Measurements from ENCODE around the gene PKNOX2.

Gene PKNOX2

DNA sequence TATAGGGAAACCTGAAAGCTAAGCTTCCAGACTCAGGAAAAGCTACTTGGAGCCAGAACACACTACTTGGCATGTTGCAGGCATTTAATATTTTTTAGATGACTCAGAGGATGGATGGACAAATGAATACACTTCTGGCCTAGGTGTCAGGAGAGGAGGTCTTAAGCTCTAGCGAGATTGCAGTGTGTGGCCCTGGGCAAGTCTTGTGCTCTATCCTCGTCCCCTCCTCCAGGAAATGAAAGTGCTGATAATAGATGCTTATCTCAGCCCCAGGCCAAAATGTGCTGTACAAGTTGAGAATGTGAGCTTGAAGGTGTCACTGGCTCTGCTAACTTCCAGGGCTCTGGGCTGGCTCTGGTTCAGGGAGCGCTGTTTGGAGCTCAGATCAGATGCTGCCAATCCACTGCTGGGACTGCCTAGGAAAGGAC lies 136.3 kb downstream of the PKNOX2 start:
- Histone ChIP-seq H3K4me2 (ENCODE audit: low read length) (no peak overlapping the region), H3K79me2 (ENCODE audit: low read length) (no peaks in the 10 kb centered on the region), H3K9ac (ENCODE audit: low read length) (no peak overlapping the region), H3K4me3 (ENCODE audit: low read length) (no peak overlapping the region), H3K36me3 (replicated peaks; ENCODE audit: low read depth, low read length) (no peaks in the 10 kb centered on the region), H3K27ac (ENCODE audit: low read length) (no peak overlapping the region), H3K27me3 (ENCODE audit: low read depth, low read length) (peaks cover 18% of the 10 kb centered on the region), H3K4me1 (ENCODE audit: low read length) (no peaks in the 10 kb centered on the region), H3K9me3 (ENCODE audit: insufficient read depth, low read length) (no peaks in the 10 kb centered on the region), H2AFZ (ENCODE audit: low read depth, low read length) (no peak overlapping the region), H4K20me1 (ENCODE audit: insufficient read depth, low read length) (no peaks in the 10 kb centered on the region)
- TF ChIP-seq EZH2phosphoT487 (IDR thresholded peaks at IDR 0.05; ENCODE audit: low read depth): no peak
- TF ChIP-seq, protein P1, sequence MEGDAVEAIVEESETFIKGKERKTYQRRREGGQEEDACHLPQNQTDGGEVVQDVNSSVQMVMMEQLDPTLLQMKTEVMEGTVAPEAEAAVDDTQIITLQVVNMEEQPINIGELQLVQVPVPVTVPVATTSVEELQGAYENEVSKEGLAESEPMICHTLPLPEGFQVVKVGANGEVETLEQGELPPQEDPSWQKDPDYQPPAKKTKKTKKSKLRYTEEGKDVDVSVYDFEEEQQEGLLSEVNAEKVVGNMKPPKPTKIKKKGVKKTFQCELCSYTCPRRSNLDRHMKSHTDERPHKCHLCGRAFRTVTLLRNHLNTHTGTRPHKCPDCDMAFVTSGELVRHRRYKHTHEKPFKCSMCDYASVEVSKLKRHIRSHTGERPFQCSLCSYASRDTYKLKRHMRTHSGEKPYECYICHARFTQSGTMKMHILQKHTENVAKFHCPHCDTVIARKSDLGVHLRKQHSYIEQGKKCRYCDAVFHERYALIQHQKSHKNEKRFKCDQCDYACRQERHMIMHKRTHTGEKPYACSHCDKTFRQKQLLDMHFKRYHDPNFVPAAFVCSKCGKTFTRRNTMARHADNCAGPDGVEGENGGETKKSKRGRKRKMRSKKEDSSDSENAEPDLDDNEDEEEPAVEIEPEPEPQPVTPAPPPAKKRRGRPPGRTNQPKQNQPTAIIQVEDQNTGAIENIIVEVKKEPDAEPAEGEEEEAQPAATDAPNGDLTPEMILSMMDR (IDR thresholded peaks at IDR 0.05; ENCODE audit: low read depth, low read length): no peak

DNA sequence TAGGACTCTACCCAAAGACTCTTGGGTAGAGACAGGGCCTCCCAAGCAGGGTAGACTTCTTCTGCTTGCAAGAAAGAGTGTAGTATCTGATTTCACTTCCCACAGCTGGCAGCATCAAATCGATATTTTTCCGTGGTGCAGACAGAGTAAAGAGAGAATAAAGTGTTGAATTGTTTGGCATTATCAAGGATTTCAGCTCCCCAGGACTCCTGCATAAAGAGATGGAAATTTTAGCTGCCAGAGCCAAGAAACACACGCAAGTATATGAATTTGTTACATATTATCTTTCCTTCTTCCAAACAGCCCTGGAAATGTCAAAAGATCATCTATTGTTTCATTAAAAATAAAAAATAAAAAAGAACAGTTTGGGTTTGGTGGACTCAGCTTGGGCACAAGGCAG lies 136.8 kb downstream of the PKNOX2 start:
- no peaks in the 10 kb centered on the region for H4K20me1 ChIP-seq (ENCODE audit: insufficient read depth, low read length)
- no peaks in the 10 kb centered on the region for H3K4me1 ChIP-seq (ENCODE audit: low read length)
- H3K36me3 ChIP-seq (replicated peaks; ENCODE audit: low read depth, low read length): no peaks in the 10 kb centered on the region
- no peak overlapping the region for H3K27ac ChIP-seq (ENCODE audit: low read length)
- no peak overlapping the region for H3K4me3 ChIP-seq (ENCODE audit: low read length)
- TF ChIP-seq, protein P1 (IDR thresholded peaks at IDR 0.05; ENCODE audit: low read depth, low read length): no peak
- no peak for TF ChIP-seq EZH2phosphoT487 (IDR thresholded peaks at IDR 0.05; ENCODE audit: low read depth)
- H3K9ac ChIP-seq (ENCODE audit: low read length): no peak overlapping the region
- H3K9me3 ChIP-seq (ENCODE audit: insufficient read depth, low read length): no peaks in the 10 kb centered on the region
- H3K27me3 ChIP-seq (ENCODE audit: low read depth, low read length): peaks cover 15% of the 10 kb centered on the region; the same call in 1 of the 2 replicates
- H3K4me2 ChIP-seq (ENCODE audit: low read length): no peak overlapping the region
- H3K79me2 ChIP-seq (ENCODE audit: low read length): no peaks in the 10 kb centered on the region
- H2AFZ ChIP-seq (ENCODE audit: low read depth, low read length): no peak overlapping the region

DNA sequence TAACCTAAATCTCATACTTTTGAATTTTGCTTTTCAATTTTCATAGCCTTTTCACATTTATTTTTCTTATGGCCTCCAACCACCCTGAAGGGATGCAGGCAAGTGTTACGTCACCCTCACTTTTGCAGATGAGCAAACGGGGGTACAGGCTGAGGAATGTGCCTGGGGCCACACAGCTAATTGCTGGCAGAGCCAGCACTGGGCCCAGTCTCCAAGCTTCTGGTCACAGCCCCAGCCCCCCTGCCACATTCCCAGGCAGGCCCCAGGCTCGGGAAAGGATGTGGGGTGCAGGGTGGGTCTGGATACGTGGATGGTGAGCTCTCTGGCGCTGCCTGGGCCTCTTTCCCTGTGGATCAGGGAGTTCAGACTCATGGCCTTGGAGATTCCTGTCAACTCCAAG lies 138.6 kb downstream of the PKNOX2 start:
- Histone ChIP-seq H2AFZ (ENCODE audit: low read depth, low read length) (no peak overlapping the region), H3K9me3 (ENCODE audit: insufficient read depth, low read length) (no peaks in the 10 kb centered on the region), H3K4me1 (ENCODE audit: low read length) (no peaks in the 10 kb centered on the region), H3K36me3 (replicated peaks; ENCODE audit: low read depth, low read length) (no peaks in the 10 kb centered on the region), H3K27ac (ENCODE audit: low read length) (no peak overlapping the region), H3K4me2 (ENCODE audit: low read length) (no peak overlapping the region), H3K9ac (ENCODE audit: low read length) (no peak overlapping the region), H3K79me2 (ENCODE audit: low read length) (no peaks in the 10 kb centered on the region), H4K20me1 (ENCODE audit: insufficient read depth, low read length) (no peaks in the 10 kb centered on the region), H3K4me3 (ENCODE audit: low read length) (no peak overlapping the region), H3K27me3 (ENCODE audit: low read depth, low read length) (peaks cover 16% of the 10 kb centered on the region; the same call in 1 of the 2 replicates)
- TF ChIP-seq EZH2phosphoT487 (IDR thresholded peaks at IDR 0.05; ENCODE audit: low read depth): no peak
- TF ChIP-seq, protein P1 (IDR thresholded peaks at IDR 0.05; ENCODE audit: low read depth, low read length): no peak

DNA sequence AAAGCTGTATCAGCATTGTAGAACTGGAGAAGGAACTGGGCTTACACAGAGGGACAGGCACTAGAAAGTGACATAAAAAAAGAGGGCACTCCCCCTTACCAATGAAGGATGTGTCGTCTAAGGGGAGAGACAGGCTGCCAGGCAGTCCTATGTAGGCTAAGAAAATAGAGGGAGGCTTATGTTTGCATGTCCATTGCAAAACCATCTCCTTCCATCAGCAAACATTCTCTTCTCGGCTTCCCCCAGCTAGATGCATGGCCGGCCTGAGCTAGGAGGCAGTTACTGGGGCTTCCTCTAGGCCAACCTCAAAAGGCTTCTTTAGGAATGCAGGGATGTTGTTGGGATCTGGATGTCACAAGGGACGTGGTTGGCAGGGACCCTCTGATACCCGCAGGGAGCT lies 139.1 kb downstream of the PKNOX2 start:
- no peak overlapping the region for H3K4me2 ChIP-seq (ENCODE audit: low read length)
- no peaks in the 10 kb centered on the region for H3K4me1 ChIP-seq (ENCODE audit: low read length)
- H3K9ac ChIP-seq (ENCODE audit: low read length): no peak overlapping the region
- H4K20me1 ChIP-seq (ENCODE audit: insufficient read depth, low read length): no peaks in the 10 kb centered on the region
- H3K27ac ChIP-seq (ENCODE audit: low read length): no peak overlapping the region
- H3K4me3 ChIP-seq (ENCODE audit: low read length): no peak overlapping the region
- peaks cover 16% of the 10 kb centered on the region; the same call in 1 of the 2 replicates for H3K27me3 ChIP-seq (ENCODE audit: low read depth, low read length)
- H3K79me2 ChIP-seq (ENCODE audit: low read length): no peaks in the 10 kb centered on the region
- TF ChIP-seq EZH2phosphoT487 (IDR thresholded peaks at IDR 0.05; ENCODE audit: low read depth): no peak
- TF ChIP-seq, protein P1 (IDR thresholded peaks at IDR 0.05; ENCODE audit: low read depth, low read length): no peak
- H3K36me3 ChIP-seq (replicated peaks; ENCODE audit: low read depth, low read length): no peaks in the 10 kb centered on the region
- no peak overlapping the region for H2AFZ ChIP-seq (ENCODE audit: low read depth, low read length)
- H3K9me3 ChIP-seq (ENCODE audit: insufficient read depth, low read length): no peaks in the 10 kb centered on the region
